ENCODE measurements around the gene PHYHD1.

PHYHD1 gene

GRCh38 chr9:128920381-128921058 lies at the start of gene PHYHD1:
Gene PHYHD1 (plus strand): TSS chr9:128920982. CDS start chr9:128922324, 1,342 bp downstream.
- Histone ChIP-seq H3K27ac (ENCODE audit: poor library complexity, severe bottlenecking) (peak within 1 kb of the TSS; percentile 100), H3K4me3 (ENCODE audit: severe bottlenecking) (no peak within 1 kb of the TSS)

DNA sequence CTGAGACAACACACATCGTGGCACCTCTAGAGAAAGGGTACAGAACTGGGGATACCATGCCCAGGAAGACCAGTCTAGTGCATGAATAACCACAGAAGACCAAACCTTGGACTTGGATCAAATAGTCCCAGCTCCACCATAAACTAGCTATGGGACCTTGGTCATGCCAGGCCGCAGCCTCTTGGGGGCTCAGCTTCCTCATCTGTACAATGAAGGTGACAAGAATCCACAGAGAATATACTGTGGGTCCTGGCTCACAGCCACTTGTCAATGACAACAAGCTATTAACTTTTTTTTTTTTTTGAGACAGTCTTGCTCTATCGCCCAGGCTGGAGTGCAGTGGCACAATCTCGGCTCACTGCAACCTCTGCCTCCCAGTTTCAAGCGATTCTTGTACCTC lies 42.9 kb upstream of the PHYHD1 start:
- H3K4me3 ChIP-seq (ENCODE audit: severe bottlenecking): no peak overlapping the region
- H3K36me3 ChIP-seq (ENCODE audit: low read depth): no peaks in the 10 kb centered on the region
- H3K27ac ChIP-seq (ENCODE audit: poor library complexity, severe bottlenecking): peak overlapping the region; percentile 23
- DNase-seq (ENCODE audit: low spot score): no peak
- ATAC-seq (ENCODE audit: low read depth): no peak
- TF ChIP-seq CTCF (IDR thresholded peaks at IDR 0.05; ENCODE audit: poor library complexity, severe bottlenecking): no peak
- peaks cover 10% of the 10 kb centered on the region for H3K4me1 ChIP-seq (ENCODE audit: insufficient read depth, poor library complexity, severe bottlenecking)
- no peaks in the 10 kb centered on the region for H3K27me3 ChIP-seq (ENCODE audit: insufficient read depth, poor library complexity, severe bottlenecking)
- H3K9me3 ChIP-seq (ENCODE audit: severe bottlenecking): no peaks in the 10 kb centered on the region

More at GRCh38 chr9:128920381-128921058, at the start of gene PHYHD1:
- Histone ChIP-seq H3K9me3 (ENCODE audit: severe bottlenecking) (no peaks in the 10 kb centered on the region), H3K27me3 (ENCODE audit: insufficient read depth, poor library complexity, severe bottlenecking) (no peaks in the 10 kb centered on the region), H3K36me3 (ENCODE audit: low read depth) (peaks cover 31% of the 10 kb centered on the region), H3K4me1 (ENCODE audit: insufficient read depth, poor library complexity, severe bottlenecking) (peaks cover 17% of the 10 kb centered on the region)
- ATAC-seq (ENCODE audit: low read depth): peak; percentile 64
- TF ChIP-seq CTCF (IDR thresholded peaks at IDR 0.05; ENCODE audit: poor library complexity, severe bottlenecking): no peak
- DNase-seq (ENCODE audit: low spot score): no peak

- Histone ChIP-seq H3K4me3 (ENCODE audit: severe bottlenecking) (peak within 1 kb of the TSS; percentile 94), H3K9me3 (ENCODE audit: severe bottlenecking) (no peaks in the 10 kb centered on the region), H3K36me3 (ENCODE audit: low read depth) (peaks cover 38% of the 10 kb centered on the region), H3K27me3 (ENCODE audit: insufficient read depth, poor library complexity, severe bottlenecking) (no peaks in the 10 kb centered on the region), H3K4me1 (ENCODE audit: insufficient read depth, poor library complexity, severe bottlenecking) (peaks cover 11% of the 10 kb centered on the region), H3K27ac (ENCODE audit: poor library complexity, severe bottlenecking) (peak within 1 kb of the TSS; percentile 91)
- DNase-seq (ENCODE audit: low spot score): peak; percentile 94
- no peak for TF ChIP-seq CTCF (IDR thresholded peaks at IDR 0.05; ENCODE audit: poor library complexity, severe bottlenecking)
- ATAC-seq (ENCODE audit: low read depth): peak; percentile 87
Measured at GRCh38 chr9:128881884-128882676, 38.7 kb upstream of the PHYHD1 start, which contains the start of the genes KYAT1 and LRRC8A. Gene KYAT1 (minus strand): TSS chr9:128881950. CDS start chr9:128845405, 36,545 bp downstream. Gene LRRC8A (plus strand): TSS chr9:128882133. CDS start chr9:128907165, 25,032 bp downstream.

DNA sequence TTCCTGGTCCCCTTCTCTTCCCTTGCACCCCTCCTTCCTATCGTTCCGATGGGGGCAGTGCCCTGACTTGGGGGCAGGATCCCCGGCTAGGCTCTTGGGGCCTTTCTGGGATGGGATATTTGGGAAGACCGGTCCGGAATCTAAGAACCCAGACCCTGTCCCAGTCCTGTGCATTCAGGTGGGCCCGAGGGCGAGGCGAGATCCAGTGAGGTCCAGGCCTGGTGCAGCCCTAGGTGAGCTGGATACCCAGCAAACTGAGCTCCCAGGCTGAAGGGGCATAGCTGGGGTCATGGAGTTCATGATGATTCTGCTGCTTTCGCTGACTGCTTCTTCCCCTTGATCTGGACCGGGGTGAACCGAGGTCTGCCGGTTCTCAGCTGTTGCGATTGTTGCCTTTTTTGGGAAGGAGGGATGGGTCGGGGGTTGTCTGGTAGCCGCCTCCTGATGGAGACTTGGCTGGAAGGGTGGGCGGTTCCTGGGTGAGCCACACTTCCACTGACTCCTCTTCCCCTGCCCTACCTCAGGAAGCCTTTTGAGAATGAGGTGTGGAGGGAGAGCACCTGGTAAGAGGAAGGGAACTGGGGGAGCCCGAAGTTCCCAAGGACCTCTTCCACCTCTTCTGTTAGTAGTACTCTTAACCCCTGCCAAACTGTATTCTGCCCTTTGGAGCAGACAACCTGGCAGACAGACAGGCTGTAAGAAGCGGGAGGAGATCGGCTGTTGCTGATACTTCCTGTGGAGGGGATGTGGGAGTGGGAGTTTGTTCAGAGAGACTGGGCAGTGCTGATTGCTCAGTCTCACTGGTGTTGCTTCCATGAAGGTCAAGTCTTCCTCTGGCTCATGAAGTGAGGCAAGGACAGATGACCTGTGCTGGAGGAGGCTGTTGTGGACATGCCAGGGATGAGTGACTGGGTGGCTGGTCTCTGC lies 37.8 kb upstream of the PHYHD1 start:
- ATAC-seq (ENCODE audit: low read depth) (peak; percentile 43), DNase-seq (ENCODE audit: low spot score) (no peak)
- no peaks in the 10 kb centered on the region for H3K9me3 ChIP-seq (ENCODE audit: severe bottlenecking)
- no peaks in the 10 kb centered on the region for H3K27me3 ChIP-seq (ENCODE audit: insufficient read depth, poor library complexity, severe bottlenecking)
- peaks cover 20% of the 10 kb centered on the region for H3K4me1 ChIP-seq (ENCODE audit: insufficient read depth, poor library complexity, severe bottlenecking)
- peak overlapping the region; percentile 91 for H3K27ac ChIP-seq (ENCODE audit: poor library complexity, severe bottlenecking)
- peak overlapping the region; percentile 94 for H3K4me3 ChIP-seq (ENCODE audit: severe bottlenecking)
- peaks cover 47% of the 10 kb centered on the region for H3K36me3 ChIP-seq (ENCODE audit: low read depth)
- no peak for TF ChIP-seq CTCF (IDR thresholded peaks at IDR 0.05; ENCODE audit: poor library complexity, severe bottlenecking)

Data from RWPE2 (cell line).